Myometrial cell (primary cell): ENCODE results near the gene CPO. TPM values are rescaled to one million over a fixed set of nuclear protein-coding genes. Genes with fewer than 3 reads are reported as not detected.

Source experiments
- total RNA-seq: library from RNA; depleted of rRNA; stranded (reverse); fragments of >200 nt; gene quantifications from 2 replicates; pipeline ENCODE4 v1.2.3, GENCODE V29; 2015

The CPO gene, protein sequence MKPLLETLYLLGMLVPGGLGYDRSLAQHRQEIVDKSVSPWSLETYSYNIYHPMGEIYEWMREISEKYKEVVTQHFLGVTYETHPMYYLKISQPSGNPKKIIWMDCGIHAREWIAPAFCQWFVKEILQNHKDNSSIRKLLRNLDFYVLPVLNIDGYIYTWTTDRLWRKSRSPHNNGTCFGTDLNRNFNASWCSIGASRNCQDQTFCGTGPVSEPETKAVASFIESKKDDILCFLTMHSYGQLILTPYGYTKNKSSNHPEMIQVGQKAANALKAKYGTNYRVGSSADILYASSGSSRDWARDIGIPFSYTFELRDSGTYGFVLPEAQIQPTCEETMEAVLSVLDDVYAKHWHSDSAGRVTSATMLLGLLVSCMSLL
- not detected in 2 replicates for total RNA-seq

DNA sequence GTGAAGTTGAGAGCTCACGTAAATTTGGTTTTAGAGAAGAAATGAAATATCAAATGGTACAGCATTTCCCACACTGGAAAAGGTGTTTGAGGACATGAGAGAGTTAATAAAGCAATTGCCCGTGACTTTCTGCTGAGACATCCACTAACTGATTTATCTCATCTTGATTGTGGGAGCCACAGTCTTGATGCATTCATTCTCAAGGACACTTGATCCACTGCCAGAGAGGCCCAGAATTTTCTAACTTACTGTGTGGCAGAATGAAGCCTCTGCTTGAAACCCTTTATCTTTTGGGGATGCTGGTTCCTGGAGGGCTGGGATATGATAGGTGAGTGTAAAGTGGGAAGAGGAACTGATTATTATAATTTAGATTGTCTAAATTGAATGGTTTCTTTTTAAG lies at the start of gene CPO:
TSS of gene CPO (plus strand) at position 179 of the 400 bp plus-strand sequence. CDS start at position 261, 82 bp downstream.

Other genes with a start within 250 kb of the CPO start
- not detected in 2 replicates for gene DYTN, start 221.1 kb upstream of the CPO start, total RNA-seq
- gene MDH1B, start 174.2 kb upstream of the CPO start, total RNA-seq = 0.29 and 0.53 TPM in 2 replicates
- gene FASTKD2, start 173.9 kb upstream of the CPO start, total RNA-seq = 32.9 and 34.6 TPM in 2 replicates
- gene KLF7, start 226.4 kb downstream of the CPO start, total RNA-seq = 18.5 and 25.7 TPM in 2 replicates